HG03280 (cell line): Measurements from ENCODE around the gene LRP1-AS.

Source experiments
- ATAC-seq: cut with Tn5 transposase; IDR thresholded peaks from one replicate; pipeline ENCODE4 v1.9.1; 2021; ENCODE audit warnings: mild to moderate bottlenecking, moderate library complexity; ENCODE audit not compliant: unreplicated experiment

LRP1-AS gene

DNA sequence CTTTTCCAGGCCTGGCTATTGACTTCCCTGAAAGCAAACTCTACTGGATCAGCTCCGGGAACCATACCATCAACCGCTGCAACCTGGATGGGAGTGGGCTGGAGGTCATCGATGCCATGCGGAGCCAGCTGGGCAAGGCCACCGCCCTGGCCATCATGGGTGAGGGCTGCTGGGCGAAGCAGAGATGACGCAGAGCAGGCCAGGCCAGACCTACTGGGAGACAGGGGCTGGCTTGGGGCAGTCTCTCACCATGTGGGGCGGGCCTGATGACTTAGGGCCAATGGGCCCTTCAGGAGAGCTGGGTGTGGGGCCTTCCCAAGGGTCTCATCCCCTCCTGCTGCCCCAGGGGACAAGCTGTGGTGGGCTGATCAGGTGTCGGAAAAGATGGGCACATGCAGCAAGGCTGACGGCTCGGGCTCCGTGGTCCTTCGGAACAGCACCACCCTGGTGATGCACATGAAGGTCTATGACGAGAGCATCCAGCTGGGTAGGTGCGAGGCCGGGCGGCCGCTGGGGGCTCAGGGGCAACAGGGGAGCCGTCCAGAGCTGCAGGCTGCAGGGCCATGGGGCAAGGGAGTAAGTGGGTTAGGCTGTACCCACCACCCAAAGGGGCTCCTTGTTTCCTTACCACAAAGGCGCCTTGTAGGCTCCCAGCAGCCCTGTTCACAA is 33.0 kb upstream of the LRP1-AS start:
- ATAC-seq, result no peak

DNA sequence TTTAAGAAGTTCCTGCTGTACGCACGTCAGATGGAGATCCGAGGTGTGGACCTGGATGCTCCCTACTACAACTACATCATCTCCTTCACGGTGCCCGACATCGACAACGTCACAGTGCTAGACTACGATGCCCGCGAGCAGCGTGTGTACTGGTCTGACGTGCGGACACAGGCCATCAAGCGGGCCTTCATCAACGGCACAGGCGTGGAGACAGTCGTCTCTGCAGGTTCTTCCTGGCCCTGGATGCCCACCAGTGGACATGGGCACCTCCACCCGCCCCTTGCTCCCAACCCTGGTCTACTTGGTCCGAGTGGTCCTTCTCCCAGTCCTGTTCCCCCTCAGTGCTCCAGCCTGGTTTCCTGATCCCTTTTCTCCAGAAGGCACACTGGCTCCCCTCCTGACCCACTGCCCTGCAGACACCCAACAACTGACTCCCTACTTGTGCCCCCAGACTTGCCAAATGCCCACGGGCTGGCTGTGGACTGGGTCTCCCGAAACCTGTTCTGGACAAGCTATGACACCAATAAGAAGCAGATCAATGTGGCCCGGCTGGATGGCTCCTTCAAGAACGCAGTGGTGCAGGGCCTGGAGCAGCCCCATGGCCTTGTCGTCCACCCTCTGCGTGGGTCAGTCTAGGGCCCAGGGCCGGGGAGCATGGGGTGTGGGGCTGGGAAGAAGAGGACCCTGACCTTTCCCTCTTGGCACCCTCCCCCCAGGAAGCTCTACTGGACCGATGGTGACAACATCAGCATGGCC is 32.1 kb upstream of the LRP1-AS start:
- no peak for ATAC-seq

DNA sequence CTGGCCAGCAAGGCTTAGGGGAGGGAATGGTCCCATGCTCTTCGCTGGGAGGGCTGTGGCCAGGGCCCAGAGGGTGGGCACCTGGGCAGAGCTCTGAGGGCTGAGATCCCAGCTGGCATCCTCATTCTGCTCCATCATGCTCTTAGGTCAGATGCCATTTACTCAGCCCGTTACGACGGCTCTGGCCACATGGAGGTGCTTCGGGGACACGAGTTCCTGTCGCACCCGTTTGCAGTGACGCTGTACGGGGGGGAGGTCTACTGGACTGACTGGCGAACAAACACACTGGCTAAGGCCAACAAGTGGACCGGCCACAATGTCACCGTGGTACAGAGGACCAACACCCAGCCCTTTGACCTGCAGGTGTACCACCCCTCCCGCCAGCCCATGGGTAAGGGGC is 30.8 kb upstream of the LRP1-AS start:
- ATAC-seq, result no peak

DNA sequence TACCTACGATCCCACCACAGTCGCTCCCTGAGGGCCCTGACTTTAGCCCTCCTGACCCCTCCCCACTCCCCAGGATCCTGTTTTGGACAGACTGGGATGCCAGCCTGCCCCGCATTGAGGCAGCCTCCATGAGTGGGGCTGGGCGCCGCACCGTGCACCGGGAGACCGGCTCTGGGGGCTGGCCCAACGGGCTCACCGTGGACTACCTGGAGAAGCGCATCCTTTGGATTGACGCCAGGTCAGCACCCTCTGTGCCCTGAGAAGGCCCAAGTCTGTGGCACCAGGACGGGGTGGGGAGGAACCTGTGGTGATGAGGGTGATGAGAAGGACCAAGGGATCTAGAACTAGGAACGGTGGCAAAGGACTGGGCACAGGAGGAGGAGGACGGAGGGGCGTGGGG is 29.9 kb upstream of the LRP1-AS start:
- ATAC-seq, result no peak

DNA sequence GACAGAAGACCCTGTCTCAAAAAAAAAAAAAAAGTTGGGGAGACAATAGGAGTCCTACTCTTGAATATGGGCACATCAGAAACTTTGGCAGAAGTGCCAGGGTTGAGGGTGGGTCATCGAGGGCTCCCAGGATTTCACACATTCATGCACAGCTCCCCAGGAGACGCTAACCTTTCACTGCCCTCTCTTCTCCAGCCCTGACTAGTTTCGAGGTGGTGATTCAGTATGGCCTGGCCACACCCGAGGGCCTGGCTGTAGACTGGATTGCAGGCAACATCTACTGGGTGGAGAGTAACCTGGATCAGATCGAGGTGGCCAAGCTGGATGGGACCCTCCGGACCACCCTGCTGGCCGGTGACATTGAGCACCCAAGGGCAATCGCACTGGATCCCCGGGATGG is 29.4 kb upstream of the LRP1-AS start:
- no peak for ATAC-seq

DNA sequence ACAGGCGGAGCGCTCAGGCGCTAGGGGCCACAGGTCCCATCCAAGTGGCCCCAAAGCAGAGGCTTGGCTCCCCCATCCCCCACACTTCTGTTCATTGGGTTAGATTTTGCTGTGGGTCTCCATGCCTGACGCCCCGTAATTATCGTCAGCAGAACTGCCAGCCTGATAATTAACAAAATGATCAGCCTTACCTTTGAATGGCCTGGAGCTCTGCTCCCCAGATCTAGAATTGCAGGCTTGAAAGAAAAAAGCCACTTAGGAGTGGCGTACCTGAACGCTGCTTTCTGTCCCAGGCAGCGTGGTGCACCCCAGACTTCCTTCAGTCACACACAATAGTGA is 28.7 kb upstream of the LRP1-AS start:
- no peak for ATAC-seq

DNA sequence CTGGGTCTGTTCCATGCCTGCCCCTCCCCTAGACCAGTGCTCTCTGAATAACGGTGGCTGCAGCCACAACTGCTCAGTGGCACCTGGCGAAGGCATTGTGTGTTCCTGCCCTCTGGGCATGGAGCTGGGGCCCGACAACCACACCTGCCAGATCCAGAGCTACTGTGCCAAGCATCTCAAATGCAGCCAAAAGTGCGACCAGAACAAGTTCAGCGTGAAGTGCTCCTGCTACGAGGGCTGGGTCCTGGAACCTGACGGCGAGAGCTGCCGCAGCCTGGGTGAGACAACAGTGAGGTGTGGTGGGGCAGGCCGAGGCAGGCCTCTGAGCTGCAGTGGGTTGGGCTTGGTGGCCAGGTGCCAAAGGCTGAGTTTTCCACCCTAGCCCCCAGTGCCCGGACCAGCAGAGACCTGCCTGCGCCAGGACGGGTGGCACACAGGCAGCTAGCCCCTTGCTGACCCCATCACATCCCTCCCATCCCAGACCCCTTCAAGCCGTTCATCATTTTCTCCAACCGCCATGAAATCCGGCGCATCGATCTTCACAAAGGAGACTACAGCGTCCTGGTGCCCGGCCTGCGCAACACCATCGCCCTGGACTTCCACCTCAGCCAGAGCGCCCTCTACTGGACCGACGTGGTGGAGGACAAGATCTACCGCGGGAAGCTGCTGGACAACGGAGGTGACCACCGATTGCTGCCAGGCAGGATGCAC is 28.2 kb upstream of the LRP1-AS start:
- ATAC-seq, result no peak

DNA sequence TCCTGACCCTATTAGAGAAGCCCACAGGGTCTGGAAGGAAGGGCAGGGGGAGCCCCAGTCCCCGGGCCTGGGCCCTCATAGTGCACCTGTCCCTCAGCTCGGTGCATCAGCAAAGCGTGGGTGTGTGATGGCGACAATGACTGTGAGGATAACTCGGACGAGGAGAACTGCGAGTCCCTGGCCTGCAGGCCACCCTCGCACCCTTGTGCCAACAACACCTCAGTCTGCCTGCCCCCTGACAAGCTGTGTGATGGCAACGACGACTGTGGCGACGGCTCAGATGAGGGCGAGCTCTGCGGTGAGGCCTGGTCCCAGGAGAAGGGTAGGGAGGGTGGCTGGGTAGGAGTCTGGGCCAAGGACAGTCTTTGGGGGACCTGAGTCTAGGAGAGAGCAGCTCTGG is 26.3 kb upstream of the LRP1-AS start:
- no peak for ATAC-seq

DNA sequence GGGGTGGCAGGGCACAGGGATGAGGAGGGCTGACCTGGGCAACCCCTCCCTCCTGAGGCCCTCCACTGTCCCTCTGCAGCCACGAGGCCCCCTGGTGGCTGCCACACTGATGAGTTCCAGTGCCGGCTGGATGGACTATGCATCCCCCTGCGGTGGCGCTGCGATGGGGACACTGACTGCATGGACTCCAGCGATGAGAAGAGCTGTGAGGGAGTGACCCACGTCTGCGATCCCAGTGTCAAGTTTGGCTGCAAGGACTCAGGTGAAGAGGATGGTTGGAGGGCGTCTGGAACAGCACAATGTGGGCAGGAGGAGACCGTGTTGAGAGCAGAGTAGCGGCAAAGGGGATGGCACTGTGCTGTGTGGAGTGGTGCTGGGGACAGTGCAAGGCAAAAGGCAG is 25.7 kb upstream of the LRP1-AS start:
- no peak for ATAC-seq

DNA sequence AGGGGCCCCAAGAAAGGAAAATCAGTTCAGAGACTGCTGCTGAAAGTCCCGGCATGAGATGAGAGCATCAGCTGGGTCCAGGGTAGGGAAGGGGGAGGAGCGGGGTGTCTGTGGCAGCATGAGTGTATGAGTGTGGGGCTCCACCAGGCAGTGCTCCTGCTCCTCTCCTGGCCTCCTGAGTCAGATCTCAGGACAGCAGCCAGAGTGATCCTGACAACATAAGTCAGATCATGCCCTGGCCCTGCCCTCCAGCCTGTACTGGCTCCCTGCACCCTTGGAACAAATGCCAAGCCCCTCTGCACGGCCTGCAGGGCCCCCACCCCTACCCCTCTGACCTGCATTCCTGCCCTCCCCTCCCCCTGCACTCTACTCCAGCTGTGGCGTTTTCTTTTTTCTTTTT is 24.2 kb upstream of the LRP1-AS start:
- ATAC-seq, result no peak

DNA sequence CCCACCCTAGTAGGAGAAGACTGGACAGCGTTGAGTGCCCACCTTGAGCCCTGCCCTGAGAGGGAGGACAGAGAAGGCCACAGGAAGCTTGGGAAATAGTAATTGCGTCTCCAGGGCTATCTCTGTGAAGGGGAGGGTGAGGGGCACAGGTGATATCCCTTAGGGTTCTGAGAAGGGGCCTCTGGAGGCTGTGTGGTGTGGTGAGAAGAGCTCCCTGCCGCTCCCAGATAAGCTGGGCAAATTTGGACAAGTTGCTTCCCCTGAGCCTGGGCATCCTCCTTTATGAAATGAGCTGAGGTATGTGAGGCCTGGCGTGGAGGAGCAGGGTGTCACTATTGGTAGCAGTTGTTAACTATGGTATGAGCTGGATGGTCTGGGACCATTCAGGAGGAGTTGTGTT is 23.5 kb upstream of the LRP1-AS start:
- ATAC-seq, result no peak

DNA sequence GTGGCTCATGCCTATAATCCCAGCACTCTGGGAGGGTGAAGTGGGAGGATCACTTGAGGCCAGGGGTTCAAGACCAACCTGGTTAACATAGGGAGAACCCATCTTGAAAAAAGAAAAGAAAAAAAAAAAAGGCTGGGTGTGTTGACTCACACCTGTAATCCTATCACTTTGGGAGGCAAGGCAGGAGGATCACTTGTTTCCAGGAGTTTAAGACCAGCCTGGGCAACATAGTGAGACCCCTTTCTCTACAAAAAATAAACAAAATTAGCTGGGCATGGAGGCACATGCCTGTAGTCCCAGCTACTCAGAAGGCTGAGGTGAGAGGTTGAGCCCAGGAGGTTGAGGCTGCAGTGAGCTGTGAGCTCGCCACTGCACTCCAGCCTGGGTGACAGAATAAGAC is 23.0 kb upstream of the LRP1-AS start:
- ATAC-seq, result no peak

DNA sequence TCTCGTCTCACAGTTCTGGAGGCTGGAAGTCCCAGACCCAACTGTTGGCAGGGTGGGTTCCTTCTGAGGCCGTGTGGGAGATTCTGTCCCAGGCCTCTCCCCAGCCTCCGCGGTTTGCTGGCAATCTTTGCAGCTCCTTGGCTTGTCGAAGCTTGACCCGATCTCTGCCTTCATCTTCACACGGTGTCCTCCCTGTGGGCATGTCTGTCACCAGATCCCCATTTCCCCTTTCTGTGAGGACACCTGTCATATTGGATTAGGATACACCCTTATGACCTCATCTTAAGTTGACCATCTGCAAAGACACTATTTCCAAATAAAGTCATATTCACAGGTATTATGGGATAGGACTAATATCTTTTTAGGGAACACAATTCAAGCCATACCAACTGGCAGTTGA is 22.6 kb upstream of the LRP1-AS start:
- no peak for ATAC-seq

DNA sequence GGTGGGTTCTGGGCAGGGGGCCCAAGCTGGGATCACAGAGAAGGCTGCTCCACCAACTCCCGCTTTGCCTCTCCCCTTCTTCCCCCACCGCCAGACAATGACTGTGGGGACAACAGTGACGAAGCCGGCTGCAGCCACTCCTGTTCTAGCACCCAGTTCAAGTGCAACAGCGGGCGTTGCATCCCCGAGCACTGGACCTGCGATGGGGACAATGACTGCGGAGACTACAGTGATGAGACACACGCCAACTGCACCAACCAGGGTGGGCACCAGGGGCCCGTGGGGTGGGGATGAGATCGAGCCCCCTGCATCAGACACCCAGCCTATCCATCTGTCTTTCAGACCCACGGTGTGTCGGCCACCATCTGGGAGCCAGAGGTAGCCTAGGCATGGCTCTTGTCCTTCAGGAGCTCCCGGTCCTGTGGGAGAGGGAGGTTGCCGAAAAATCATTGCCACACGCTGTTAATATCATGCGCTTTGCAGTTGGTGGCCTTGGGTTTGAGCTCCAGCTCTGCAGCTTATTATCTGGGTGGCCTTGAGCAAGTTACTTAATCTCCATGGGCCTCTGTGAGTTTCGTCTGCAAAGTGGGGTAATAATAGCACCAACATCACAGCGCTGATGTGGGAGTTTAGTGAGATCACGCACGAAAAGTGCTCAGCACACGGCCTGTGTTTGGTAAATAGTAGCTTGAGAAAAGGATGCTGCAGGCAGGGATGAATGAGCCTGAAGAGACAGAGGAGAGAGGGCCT is 21.8 kb upstream of the LRP1-AS start:
- no peak for ATAC-seq

DNA sequence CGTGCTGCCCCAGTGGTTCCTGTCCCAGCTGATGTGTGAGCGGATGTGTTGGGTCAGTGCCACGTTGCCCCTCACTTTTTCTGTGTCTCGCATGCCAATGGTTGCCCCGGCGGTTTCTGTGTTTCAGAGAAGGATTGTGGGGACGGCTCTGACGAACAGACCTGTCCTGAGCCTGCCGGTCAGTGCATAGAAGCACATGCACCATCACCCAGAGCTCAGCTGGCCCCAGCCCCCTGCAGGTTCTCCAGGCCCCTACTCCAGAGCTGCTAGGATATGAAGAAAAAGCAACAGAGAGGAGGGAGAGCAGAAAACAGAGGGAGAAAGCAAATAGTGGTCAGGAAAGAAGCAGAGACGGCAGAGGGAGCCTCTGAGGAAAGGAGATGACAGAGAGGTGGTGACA is 20.6 kb upstream of the LRP1-AS start:
- ATAC-seq, result no peak

DNA sequence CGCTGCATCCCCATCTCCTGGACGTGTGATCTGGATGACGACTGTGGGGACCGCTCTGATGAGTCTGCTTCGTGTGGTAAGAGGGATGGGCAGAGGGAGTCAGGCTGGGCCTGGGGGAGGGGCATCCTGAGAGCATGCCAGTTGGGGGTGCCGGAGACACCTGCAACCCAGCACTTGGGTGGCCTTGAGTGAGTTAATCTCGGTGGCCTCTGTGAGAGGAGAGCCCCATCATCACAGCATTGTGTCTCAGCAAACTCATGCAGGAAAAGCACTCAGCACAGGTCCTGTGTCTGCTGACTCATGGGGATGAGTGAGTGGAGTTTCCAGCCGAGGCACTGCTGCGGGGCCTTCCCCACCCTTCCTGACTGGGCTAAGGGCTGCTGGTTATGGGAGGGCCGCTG is 19.6 kb upstream of the LRP1-AS start:
- ATAC-seq, result no peak

DNA sequence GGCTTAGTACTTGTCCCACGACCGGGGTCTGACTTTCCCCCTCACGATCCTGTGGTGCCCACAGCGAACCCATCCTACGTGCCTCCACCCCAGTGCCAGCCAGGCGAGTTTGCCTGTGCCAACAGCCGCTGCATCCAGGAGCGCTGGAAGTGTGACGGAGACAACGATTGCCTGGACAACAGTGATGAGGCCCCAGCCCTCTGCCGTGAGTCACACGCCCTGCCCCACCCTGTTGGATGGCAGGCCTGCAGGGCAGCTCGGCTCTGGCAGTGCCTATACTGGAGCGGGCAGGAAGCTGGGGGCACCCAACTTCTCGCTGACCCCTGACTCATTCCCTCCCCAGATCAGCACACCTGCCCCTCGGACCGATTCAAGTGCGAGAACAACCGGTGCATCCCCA is 18.3 kb upstream of the LRP1-AS start:
- no peak for ATAC-seq

DNA sequence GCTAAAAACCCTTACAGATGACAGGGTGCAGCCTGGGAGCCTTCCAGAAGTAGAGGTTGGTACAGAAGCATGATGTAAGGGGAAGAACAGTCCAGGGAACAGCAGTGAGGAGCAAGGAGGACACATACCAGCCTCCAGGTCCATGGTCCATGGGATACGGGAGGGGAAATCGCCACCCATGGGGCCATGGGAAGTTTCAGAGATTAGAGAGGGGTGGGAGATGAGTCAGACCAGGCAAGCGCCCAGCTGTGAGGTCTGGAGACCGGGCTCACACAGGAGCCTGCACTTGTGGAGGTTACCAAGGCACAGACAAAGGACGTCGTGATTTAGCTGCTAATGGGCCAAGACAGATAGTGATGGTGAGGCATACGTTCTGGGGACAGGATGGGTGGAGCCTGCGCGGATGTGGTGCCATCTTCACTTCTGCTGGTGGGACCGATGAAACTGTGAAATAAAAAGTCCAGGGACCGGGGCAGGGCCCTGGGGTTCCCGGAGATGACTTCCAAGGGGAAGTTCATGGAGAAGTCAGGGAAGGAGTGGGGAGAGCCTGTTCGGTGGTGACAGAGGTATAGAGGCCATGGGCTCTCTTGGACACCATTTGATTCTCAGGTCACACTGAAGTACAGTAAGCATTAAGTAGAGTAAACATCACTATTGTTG is 17.7 kb upstream of the LRP1-AS start:
- ATAC-seq, result no peak

DNA sequence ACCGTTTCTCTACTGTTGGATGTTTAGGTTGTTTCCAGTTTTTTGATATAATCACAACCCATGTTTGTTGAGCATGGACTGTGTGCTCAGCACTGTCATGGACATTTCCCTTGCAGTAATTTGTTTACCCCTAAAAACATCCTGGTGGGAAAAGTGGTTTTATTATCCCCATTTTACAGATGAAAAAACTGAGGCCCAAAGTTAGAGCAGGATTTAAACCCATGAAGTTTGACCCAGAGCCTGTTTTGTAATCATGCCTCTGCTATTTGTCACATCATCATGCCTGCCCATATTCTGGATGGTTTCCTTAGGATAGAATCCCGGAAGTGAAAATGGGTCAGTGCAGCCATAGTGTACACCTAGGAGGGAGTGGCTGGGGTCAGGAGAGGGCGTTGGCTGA is 17.0 kb upstream of the LRP1-AS start:
- no peak for ATAC-seq

DNA sequence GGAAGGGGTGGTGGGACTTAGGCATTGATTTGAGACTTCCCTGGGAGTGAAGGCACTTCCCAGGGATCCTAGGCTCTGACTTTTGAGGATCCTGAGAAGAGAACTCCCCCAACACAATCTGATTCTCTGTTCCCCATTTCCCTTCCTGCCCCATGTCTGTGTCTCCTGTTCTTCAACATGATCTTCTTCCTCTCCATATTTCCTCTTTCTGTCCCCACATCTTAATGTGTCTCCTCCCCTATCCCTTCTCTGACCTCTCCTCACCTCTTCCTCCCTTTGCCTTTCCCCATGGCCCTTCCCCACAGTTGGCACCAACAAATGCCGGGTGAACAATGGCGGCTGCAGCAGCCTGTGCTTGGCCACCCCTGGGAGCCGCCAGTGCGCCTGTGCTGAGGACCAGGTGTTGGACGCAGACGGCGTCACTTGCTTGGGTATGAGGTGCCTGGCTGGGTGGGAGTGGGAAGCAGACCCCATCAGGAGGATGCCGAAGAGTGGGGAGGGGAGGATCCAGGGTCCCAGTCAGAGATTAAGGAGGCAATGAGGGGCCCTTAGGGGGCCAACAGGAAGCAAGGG is 15.2 kb upstream of the LRP1-AS start:
- ATAC-seq, result no peak

DNA sequence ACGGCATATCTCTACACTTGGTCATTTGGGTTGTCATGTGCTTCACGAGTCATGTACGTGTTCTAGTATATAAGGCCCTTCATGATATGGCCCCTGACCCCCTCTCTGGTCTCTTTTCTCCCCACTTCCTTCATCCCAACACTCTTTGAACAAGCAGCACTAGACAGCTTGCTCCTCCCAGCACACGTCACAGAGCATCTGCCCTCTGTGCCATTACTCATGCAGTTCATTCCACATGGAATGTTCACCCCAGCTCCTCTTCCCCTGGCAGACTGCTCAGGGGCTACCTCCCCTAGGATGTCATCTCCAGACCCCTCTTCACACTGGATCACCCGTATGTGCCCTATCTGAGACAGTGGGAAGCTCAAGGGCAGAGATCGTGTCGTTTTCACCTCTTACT is 14.1 kb upstream of the LRP1-AS start:
- no peak for ATAC-seq
